Measurements from ENCODE around the gene VAMP2.
A peak's percentile ranks its signal among the peaks of the same experiment; 100 is the strongest.

The VAMP2 gene

DNA sequence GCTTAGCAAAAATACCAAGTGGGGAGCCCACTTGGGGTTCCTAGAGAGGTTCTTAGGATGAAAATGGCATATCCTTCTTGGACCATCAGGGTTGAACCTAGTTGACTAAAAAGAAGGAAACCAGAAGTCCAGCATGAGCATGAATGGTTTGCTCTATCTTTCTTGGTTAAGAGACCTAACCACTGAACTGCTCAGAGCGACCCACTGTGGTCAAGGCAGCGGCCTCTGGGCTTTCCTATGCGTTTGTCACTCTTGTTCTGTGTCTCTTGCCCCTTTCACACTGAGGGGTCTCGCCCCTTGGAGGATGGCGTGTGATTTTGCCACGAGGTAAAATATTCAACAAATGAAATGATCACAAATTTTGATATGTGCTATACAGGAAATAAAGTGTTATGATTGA is 27.8 kb upstream of the VAMP2 start:
- H3K4me3 ChIP-seq (ENCODE audit: low read depth, low read length) = peak overlapping the region; percentile 76

DNA sequence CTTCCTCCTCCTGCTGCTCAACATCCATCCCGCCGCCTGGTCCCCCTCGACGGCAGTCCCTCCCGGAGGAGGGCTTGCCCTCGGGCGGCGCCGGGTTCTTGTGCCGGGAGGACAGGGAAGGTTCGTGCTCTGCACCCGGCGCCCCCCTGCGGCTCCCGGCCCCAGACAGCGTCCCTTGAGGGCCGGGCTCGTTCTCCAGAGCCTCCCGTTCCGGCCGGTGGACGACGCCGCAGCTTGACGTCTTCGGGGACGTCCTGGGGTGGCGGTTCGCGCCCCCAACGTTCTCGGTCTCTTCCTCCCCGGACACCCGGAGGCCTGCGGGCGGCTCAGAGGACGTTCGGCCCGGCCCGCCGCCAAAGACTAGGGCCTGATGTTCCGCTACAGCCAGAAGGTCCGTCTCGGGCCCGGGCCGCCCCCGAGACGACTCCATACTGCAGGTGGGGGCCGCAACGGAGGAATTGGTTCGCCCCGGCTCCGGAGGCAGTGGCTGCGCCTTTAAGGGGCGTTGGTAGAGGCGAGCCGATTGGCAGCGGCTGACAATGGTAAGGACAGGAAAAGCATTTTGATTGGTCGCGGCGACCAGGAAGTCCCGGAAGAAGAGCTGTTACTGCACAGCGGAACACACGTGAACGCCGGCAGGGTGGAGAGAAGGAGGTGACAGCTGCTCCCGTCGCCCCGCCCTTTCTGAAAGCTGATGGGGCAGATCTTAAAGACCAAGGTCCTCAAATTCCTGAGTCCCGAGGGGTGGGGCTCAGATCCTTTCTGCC is 27.1 kb upstream of the VAMP2 start, which contains the start of gene BORCS6:
Gene BORCS6 (minus strand): TSS at position 470 of the 767 bp plus-strand sequence. CDS start 40 bp downstream, at position 430.
- no peak for TF ChIP-seq CTCF (IDR thresholded peaks at IDR 0.05; ENCODE audit: low read depth, low read length)
- H3K4me3 ChIP-seq (ENCODE audit: low read depth, low read length) = peak within 1 kb of the TSS; percentile 76

More for the DNA sequence above, 27.8 kb upstream of the VAMP2 start:
- no peak for TF ChIP-seq CTCF (IDR thresholded peaks at IDR 0.05; ENCODE audit: low read depth, low read length)

GRCh38 chr17:8189041-8189710 is 26.4 kb upstream of the VAMP2 start:
- TF ChIP-seq CTCF (IDR thresholded peaks at IDR 0.05; ENCODE audit: low read depth, low read length) = no peak
- peak overlapping the region; percentile 76 for H3K4me3 ChIP-seq (ENCODE audit: low read depth, low read length)

DNA sequence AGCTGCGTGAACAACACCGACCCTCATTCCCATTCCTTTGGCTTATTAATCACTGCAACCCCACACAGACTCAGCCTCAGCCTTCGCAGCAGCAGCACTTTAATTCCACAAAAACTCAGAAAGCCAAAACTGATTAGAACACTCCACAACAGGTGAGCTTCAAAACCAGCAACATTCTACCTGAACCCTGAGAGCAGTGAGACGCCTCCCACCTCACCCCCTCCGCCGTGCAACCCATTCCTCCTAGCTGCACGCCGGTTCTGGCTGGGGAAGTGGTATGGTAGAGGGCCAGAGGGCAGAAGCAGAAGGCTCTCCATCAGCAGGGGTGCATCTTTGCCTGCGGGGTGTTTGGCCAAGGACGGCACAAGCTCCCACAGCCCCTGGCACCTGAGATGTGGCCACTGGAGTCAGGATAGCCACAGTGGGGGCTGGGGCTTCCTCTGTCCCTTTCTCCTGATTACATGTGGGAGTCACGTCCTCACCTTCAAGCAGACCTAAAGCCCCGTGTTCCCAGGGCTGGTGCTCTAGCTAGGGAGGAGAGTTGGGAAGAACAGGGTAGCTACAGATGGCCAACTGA is 25.6 kb upstream of the VAMP2 start:
- TF ChIP-seq CTCF (IDR thresholded peaks at IDR 0.05; ENCODE audit: low read depth, low read length) = no peak

GRCh38 chr17:8187517-8188262 is 24.9 kb upstream of the VAMP2 start:
- no peak for TF ChIP-seq CTCF (IDR thresholded peaks at IDR 0.05; ENCODE audit: low read depth, low read length)
- H3K4me3 ChIP-seq (ENCODE audit: low read depth, low read length) = peak overlapping the region; percentile 82

More for the DNA sequence above, 25.6 kb upstream of the VAMP2 start:
- H3K4me3 ChIP-seq (ENCODE audit: low read depth, low read length) = peak overlapping the region; percentile 76

GRCh38 chr17:8186787-8187516 is 24.2 kb upstream of the VAMP2 start:
- TF ChIP-seq CTCF (IDR thresholded peaks at IDR 0.05; ENCODE audit: low read depth, low read length) = no peak
- peak overlapping the region; percentile 82 for H3K4me3 ChIP-seq (ENCODE audit: low read depth, low read length)

Measured in WI38 (cell line).